GM15510 (cell line): ENCODE data around the gene CRB2.

Experiments used
- POLR2A ChIP-seq: IDR thresholded peaks from 3 replicates; pipeline ENCODE4 v1.6.1; 2011; ENCODE audit warnings: borderline replicate concordance; ENCODE audit not compliant: insufficient read length; ENCODE audit errors: extremely low read depth

Gene CRB2

DNA sequence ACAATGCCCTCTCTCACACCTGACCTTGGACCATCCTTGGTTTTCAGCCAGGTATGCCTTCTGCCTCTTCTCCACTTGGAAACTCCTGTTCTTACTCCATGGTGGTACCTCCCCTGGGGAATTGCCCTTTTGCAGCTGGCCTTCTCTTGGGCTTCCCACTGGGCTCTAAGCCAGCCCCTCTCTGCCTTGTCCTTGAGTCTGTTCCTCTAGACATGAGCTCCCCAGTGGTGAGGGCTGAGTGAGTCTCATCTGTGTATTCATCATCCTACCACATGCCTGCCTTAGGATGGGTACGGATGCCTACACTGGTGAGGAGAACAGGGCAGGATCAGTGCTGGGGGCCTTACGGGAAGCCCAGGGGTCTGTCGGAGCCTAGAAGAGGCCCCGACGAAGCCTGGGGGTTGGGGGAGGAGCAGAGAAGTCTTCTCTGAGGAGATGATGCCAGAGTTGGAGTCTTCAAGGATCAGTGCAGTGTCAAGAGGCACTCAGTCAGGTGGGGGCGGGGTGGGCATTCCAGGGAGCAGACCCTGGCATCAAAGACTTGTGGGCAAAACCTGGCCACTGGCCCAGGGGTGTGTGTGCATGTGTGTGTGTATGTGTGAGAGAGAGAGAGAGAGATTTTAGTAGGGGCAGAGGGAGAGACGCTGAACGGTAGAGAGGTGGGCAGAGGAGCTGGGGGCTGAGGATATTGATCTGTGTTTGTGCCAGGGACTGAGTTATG, 5.2 kb upstream of the CRB2 start:
- no peak for TF ChIP-seq POLR2A

- TF ChIP-seq POLR2A, result no peak
Measured at GRCh38 chr9:123353041-123353440, 3.0 kb upstream of the CRB2 start.

DNA sequence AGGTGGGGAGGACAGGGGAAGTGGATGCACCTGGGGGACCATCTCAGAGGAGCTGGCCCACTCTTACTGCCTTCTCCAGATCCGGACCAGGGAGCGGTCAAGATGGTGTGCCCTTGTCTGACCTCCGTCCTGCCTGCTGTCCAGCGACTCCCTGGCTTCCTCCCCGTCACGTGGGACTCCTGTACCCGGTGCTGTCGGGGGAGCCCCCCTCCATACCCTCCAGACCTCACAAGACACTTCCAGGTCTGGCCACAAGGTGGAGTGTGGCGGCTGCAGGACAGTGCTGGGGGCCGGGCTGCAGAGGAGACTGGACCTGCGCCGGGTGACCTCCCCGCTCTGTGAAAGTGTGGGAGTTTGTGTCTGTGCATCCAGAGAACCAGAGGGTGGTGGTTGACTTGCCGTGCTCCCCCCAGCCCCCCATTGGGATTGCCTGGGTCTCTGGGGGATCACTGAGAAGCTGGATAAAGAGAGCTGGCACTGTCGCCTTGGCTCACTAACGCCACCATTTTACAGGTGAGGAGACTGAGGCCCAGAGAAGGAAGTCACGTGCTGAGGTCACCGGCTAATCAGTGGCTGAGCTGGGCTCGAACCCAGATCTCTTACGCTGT, 1.9 kb upstream of the CRB2 start:
- no peak for TF ChIP-seq POLR2A

GRCh38 chr9:123354806-123355508, 1.0 kb upstream of the CRB2 start:
- TF ChIP-seq POLR2A, result no peak

DNA sequence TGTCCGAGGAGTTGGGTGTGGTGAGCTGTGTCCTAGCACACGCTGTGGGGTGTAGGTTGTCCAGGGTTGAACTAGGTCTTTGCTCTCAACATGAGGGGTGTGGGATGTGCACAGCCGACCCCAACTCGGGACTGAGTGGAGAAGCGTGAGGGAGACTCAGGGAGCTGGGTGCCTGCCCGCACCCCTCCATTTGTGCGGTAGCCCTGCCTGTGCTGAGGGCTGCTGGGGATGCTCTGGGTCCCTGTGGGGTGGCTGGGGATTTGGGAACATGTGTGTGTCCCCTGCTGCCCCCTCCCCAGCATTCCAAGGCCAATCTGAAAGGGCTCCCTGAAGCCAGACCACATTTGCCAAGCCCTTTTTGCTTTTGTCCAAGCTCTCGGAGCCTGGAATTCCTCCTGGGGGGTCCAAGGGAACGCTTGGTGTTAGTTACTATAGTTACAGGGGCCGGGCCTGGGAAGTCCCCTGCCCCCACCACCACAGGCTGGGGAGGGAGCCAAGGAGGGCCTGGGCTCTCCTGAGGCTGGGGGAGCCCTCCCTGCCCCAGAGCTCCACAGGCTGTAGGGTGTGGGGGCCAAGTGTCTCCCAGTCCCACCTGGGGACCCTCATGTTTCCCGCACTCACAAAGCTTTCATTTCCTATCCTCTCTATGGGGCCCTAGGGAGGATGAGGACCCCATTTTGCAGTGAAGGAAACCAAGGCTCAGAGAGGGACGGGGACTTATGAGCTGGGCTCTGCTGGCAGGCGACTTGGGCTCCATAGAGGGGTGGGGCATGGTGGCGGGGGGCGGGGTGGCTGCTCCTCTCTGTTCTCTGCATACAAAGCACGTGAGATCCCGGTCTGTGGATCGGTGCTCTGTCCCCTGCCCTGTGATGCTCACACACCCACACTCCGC, 1.1 kb downstream of the CRB2 start:
- TF ChIP-seq POLR2A, result no peak

DNA sequence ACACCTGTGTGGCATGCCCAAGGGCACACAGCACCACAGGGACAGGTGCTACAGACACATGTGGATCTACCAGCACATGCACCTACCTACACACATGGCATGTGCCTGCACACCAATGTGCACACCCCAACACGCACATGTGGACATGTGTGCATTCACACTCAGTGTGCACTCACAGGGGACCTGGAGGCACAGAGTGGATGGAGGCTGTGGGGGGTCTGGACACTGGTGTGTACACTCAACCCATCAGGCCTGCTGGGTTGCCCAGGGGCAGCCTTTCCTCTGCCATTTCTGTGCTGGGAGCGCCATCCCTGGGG, 1.7 kb downstream of the CRB2 start:
- TF ChIP-seq POLR2A, result no peak

DNA sequence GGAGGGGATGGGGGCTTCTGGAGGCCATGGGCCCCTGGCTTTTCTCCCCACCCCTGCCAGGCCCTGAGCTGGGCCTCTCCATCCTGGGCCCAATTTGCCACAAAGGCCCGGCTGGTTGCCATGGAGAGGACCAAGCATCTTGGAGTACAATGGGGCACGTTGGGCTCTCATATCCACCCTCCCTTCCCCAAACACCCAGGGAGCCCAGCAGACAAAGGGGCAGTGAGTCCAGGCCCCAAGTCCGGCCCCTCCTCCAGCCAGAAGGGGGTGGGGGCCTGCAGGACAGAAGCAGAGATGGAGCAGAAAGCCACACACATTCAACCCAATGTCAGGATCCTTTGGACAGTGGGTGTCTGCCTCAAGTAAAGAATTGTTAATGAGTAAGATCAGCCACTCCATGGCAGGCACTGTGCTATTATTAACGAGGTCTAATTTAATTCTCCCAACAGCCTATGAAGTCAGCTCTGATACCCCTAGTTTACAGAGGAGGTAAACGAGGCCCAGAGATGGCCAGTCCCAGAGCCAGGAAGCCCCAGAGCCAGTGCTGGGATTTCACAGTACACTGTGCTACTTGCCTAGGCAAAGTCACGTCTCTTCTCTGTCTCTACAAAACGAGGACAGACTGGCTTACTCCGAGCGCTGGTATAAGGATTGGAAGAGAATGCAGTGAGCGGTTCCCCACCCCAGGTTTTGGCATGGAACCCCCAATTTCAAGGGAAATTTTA, 2.3 kb downstream of the CRB2 start:
- no peak for TF ChIP-seq POLR2A

GRCh38 chr9:123359106-123359505, 3.1 kb downstream of the CRB2 start:
- no peak for TF ChIP-seq POLR2A

DNA sequence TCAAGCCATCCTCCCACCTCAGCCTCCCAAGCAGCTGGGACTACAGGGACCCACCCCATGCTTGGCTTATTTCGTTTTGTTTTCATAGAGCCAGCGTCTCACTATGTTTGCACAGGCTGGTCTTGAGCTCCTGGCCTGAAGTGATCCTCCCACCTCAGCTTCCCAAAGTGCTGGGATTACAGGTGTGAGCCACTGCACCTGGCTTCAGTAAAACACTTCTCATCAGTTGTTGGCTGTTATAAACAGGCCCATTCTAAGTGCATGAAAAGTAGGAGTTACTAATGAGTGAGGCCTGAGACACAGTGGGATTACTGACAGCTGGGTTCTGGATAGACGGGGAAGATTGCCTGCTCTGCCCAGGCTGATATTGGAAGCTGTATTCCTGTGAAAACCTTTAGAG, 3.5 kb downstream of the CRB2 start:
- TF ChIP-seq POLR2A, result no peak

DNA sequence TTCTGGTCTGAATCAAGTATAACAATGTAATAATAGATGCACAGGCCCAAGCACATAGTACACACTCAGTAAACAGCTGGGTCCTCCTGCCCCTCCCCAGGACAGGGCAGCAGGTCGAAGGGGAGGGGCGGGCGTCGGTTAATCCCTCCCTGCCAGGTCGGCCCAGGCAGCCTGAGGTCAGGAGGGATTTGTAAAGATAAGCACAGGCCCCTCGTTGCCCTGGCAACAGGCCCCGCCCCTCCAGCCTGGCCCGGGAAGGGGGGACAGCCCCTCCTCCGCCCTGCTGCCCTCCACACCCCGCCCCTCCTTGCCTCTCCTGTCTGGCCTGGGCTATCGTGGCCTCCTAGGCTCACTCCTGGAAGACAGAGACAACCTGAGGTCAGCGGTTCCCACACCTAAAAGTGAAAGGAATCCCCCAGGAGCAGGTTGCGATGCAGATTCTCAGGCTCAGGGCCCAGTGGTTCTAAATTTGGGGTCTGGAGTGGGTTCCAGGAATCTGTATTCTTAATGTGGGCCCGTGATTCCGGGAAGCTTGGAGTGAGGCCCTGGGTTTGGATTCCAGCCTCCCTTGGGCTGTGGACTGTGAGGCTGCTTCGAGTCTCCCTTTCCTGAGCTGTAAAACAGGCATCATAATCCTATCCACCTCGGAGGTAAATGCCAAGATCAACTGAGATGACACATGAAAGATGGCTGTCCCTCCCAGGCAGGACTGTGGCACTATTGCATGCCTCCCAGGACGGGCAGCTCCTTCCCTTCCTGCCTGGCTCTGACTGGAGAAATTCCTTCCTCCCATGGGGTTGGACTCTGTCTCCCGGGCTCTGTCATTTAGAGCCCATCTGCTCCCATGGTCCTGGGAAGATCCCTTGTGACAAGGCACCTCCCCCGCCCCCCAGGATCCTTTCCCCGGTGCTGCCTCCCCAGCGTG, 4.4 kb downstream of the CRB2 start:
- TF ChIP-seq POLR2A, result no peak

DNA sequence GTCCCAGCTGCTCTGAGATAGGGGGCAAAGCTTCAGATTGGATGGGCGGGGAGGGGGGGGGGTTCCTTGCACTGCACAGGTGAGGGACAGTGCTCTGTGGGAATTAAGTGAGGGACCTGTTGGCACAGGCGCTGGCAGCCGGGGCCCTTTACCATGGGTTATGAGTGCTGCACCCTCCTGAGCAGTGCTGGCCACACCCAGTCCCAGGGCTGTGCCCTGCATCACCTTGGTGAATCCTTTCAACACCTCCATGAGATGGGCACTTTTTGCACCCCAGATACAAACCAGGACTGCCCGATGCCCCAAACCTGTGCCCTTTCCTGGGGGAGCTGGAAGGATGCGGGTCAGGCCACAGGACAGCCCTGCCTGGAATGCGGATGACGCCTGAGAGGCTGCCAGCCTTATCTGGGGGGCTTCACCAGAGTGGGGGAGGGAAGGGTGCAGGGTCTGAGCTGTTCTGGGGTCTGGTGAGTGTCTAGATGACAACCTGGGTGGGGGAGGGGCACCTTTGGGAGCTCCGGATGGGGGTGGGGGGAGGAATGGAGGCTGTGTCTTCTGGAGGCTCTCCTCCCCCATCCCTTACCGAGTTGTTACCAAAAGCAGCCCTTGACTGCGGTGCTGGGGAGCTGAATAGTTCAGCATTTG, 5.2 kb downstream of the CRB2 start:
- no peak for TF ChIP-seq POLR2A

DNA sequence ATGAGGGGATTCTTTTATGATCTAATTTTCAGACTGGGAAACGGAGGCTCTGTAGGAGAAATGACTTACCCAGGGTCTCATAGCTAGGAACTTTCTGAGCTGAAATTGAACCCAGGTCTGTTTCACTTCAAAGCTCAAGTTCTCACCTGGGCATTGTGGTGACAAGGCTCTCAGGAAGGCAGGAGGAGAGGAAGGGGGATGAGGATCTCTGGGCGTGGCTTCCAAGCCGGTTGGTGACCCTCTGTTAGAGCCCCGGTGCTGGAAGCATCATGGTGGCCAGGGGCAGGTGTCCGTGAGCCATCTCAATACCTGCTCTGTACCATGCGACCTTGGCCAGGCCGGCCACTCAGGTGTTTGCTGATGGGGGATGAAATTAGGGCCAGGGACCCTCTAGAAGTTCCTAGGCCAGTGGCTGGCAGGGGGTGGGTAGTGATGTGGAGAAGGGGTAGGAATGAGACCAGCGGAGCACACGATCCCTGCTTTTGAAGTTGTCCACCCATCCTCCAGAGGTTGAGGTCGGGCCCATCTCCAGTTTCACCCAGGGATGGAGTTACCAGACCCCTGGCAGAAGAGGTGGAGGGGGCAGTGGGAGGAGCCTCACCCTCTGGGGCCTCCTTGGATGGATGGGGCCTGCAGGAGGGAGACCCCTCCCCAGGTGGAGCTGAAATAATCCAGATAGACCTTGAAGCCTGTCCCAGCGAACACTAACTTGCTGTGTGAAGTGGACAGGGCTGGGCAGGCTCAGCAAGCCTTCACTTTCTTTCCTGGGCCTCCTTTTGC, 5.9 kb downstream of the CRB2 start:
- no peak for TF ChIP-seq POLR2A
